Natural killer cell (primary cell): ENCODE data around the gene MOB4. TPM values are rescaled to one million over a fixed set of nuclear protein-coding genes. Genes with fewer than 3 reads are reported as not detected.

ENCODE experiments used
- ATAC-seq, 3 donors: fragments of 150-1000 bp in 2 of 3; fragments of 200-7000 bp in 1 of 3; cut with Tn5 transposase; 1 replicate in 1 of 3; 2 replicates in 2 of 3; pipeline ENCODE4 v1.10.0; 2021; ENCODE audit warnings: mild to moderate bottlenecking in 2 of 3, moderate library complexity in 2 of 3
- DNase-seq, 2 donors: peaks; one replicate each; pipeline versions ENCODE4 v3.0.0 to v3.0.0-alpha.2; 2013 to 2021; ENCODE audit warnings: mixed read lengths in 1 of 2
- H3K27ac ChIP-seq: one replicate; pipeline ENCODE4 v1.5.1; 2013; ENCODE audit warnings: mild to moderate bottlenecking, low read length
- H3K27me3 ChIP-seq: one replicate; pipeline ENCODE4 v1.6.1; 2013; ENCODE audit warnings: low read length; ENCODE audit not compliant: control insufficient read depth, insufficient read depth
- H3K36me3 ChIP-seq: one replicate; pipeline ENCODE4 v1.6.1; 2013; ENCODE audit warnings: low read length; ENCODE audit not compliant: control insufficient read depth, insufficient read depth
- H3K4me1 ChIP-seq: one replicate; pipeline ENCODE4 v1.6.1; 2013; ENCODE audit warnings: low read length; ENCODE audit not compliant: control insufficient read depth, insufficient read depth
- H3K4me3 ChIP-seq: one replicate; pipeline ENCODE4 v1.5.1; 2013; ENCODE audit warnings: low read length
- H3K9me3 ChIP-seq: one replicate; pipeline ENCODE4 v1.6.1; 2013; ENCODE audit warnings: low read length; ENCODE audit not compliant: control insufficient read depth, insufficient read depth
- H3K27ac Mint-ChIP-seq, 2 donors: one replicate each; pipeline ENCODE4 v1.8.0; 2022; ENCODE audit warnings: mild to moderate bottlenecking in 2 of 2, mixed read lengths in 2 of 2, moderate library complexity in 1 of 2
- H3K27me3 Mint-ChIP-seq, 2 donors: one replicate each; pipeline ENCODE4 v1.8.0; 2022; ENCODE audit warnings: low read depth in 2 of 2, mixed read lengths in 2 of 2
- H3K36me3 Mint-ChIP-seq: one replicate; pipeline ENCODE4 v1.8.0; 2022; ENCODE audit warnings: mixed read lengths
- H3K4me1 Mint-ChIP-seq, 2 donors: one replicate each; pipeline ENCODE4 v1.8.0; 2022; ENCODE audit warnings: mixed read lengths in 2 of 2
- H3K4me3 Mint-ChIP-seq: one replicate; pipeline ENCODE4 v1.8.0; 2022; ENCODE audit warnings: mild to moderate bottlenecking, moderate library complexity, mixed read lengths
- H3K9me3 Mint-ChIP-seq, 2 donors: one replicate each; pipeline ENCODE4 v1.8.0; 2022; ENCODE audit warnings: mixed read lengths in 2 of 2
- CTCF ChIP-seq: fragments of 200-600 bp; IDR thresholded peaks from one replicate; pipeline ENCODE4 v1.8.0; 2022; ENCODE audit warnings: antibody characterized with exemption
- WGBS: methylation state at CpG from one replicate; pipeline ENCODE4 v1.1.7; 2013; ENCODE audit warnings: missing lambda C conversion rate; ENCODE audit not compliant: insufficient coverage; 5-methylcytosine and 5-hydroxymethylcytosine counted together
- intact Hi-C: fragments of 100-400 bp; cut with micrococcal nuclease; formaldehyde crosslinking; loops from one replicate; pipeline ENCODE4 v1.14.2; 2022
- total RNA-seq, 4 donors: library from RNA; stranded (reverse); fragments of 120-200 nt in 1 of 4; gene quantifications; one replicate each; pipeline versions ENCODE4 v1.2.3 to v1.2.4, GENCODE V29; 2013 to 2022

The MOB4 gene
- total RNA-seq, 3 donors from 2014 or later (not counting 1 experiment from before 2014, with no cell fraction given) = 27.1 to 40.0 (median 34.9) TPM

- H3K4me3 ChIP-seq = peak overlapping the region; percentile 85
- Mint-ChIP-seq H3K4me3 (peak overlapping the region; percentile 88), H3K27me3 (no peaks in the 10 kb centered on the region), H3K27ac (peak overlapping the region; percentile 94), H3K4me1 (peaks cover 39 to 51% of the 10 kb centered on the region in 2 donors), H3K36me3 (peaks cover 7% of the 10 kb centered on the region), H3K9me3 (no peaks in the 10 kb centered on the region)
- no peaks in the 10 kb centered on the region for H3K9me3 ChIP-seq
- no peak for TF ChIP-seq CTCF
- peak in 1 of 2 donors; percentile 13 for DNase-seq
- 17% methylated on average over 12 of the region's 14 CpGs for WGBS
- intact Hi-C loops = no loop called here
- H3K27ac ChIP-seq = peak overlapping the region; percentile 95
- no peaks in the 10 kb centered on the region for H3K27me3 ChIP-seq
- ATAC-seq = no peak
- H3K36me3 ChIP-seq = peaks cover 48% of the 10 kb centered on the region
- H3K4me1 ChIP-seq = peaks cover 26% of the 10 kb centered on the region
Measured at GRCh38 chr2:197498235-197498936, 17.5 kb upstream of the MOB4 start.

GRCh38 chr2:197498937-197499593 is 16.8 kb upstream of the MOB4 start:
- Mint-ChIP-seq H3K4me1 (peaks cover 39 to 51% of the 10 kb centered on the region in 2 donors), H3K9me3 (no peaks in the 10 kb centered on the region), H3K27me3 (no peaks in the 10 kb centered on the region), H3K4me3 (peak overlapping the region; percentile 88), H3K36me3 (peaks cover 7% of the 10 kb centered on the region), H3K27ac (peak overlapping the region; percentile 94)
- intact Hi-C loops = no loop called here
- no peak for TF ChIP-seq CTCF
- Histone ChIP-seq H3K27ac (peak overlapping the region; percentile 95), H3K27me3 (no peaks in the 10 kb centered on the region), H3K9me3 (no peaks in the 10 kb centered on the region), H3K36me3 (peaks cover 46% of the 10 kb centered on the region), H3K4me3 (peak overlapping the region; percentile 85), H3K4me1 (peaks cover 26% of the 10 kb centered on the region)
- ATAC-seq (no peak), DNase-seq (peak; percentile 49 to 58)
- under 1% methylated on average over 46 of the region's 46 CpGs for WGBS

GRCh38 chr2:197499594-197500502 is 16.0 kb upstream of the MOB4 start, which contains the start of the genes HSPD1 and HSPE1:
Gene HSPD1, minus strand, starts transcription at chr2:197499840. Its CDS starts 992 bp downstream, at chr2:197498848.
Gene HSPE1, plus strand, starts transcription at chr2:197500379. Its CDS starts 58 bp downstream, at chr2:197500437.
- no peaks in the 10 kb centered on the region for H3K9me3 ChIP-seq
- Mint-ChIP-seq H3K4me1 (peaks cover 39 to 48% of the 10 kb centered on the region in 2 donors), H3K27me3 (no peaks in the 10 kb centered on the region), H3K9me3 (no peaks in the 10 kb centered on the region), H3K36me3 (peaks cover 3% of the 10 kb centered on the region), H3K4me3 (peak within 1 kb of the TSS; percentile 88), H3K27ac (peak within 1 kb of the TSS; percentile 94)
- H3K36me3 ChIP-seq = peaks cover 43% of the 10 kb centered on the region
- ATAC-seq = peak; percentile 84 to 95 (median 86)
- peak within 1 kb of the TSS; percentile 95 for H3K27ac ChIP-seq
- peaks cover 26% of the 10 kb centered on the region for H3K4me1 ChIP-seq
- TF ChIP-seq CTCF = no peak
- H3K4me3 ChIP-seq = peak within 1 kb of the TSS; percentile 85
- DNase-seq = peak; percentile 93 to 98
- intact Hi-C loops = loop anchor here (1.0 kb wide), 3 partner anchors 15 to 65 kb away; partner anchors contain the start of genes COQ10B and SF3B1
- WGBS = under 1% methylated on average over 104 of the region's 104 CpGs
- no peaks in the 10 kb centered on the region for H3K27me3 ChIP-seq
